LNCAP (cell line): ENCODE results near the gene SRA1.

Experiments used
- CTCF ChIP-seq: fragments of 450-650 bp; IDR thresholded peaks from 2 replicates; pipeline ENCODE4 v1.5.1; 2017; ENCODE audit warnings: mild to moderate bottlenecking

Gene SRA1

GRCh38 chr5:140561753-140562523 lies 4.7 kb upstream of the SRA1 start:
- no peak for TF ChIP-seq CTCF

GRCh38 chr5:140560227-140560626 lies 3.0 kb upstream of the SRA1 start:
- no peak for TF ChIP-seq CTCF

- no peak for TF ChIP-seq CTCF
Measured at GRCh38 chr5:140558542-140558941, 1.3 kb upstream of the SRA1 start.

- TF ChIP-seq CTCF, result no peak
Measured at GRCh38 chr5:140557965-140558364, 692 bp upstream of the SRA1 start.

- TF ChIP-seq CTCF, result no peak
Measured at GRCh38 chr5:140556438-140556837, 835 bp downstream of the SRA1 start.

- TF ChIP-seq CTCF, result no peak
Measured at GRCh38 chr5:140555747-140556312, 1.4 kb downstream of the SRA1 start.

GRCh38 chr5:140554454-140554853 lies 2.8 kb downstream of the SRA1 start:
- TF ChIP-seq CTCF, result no peak
